ENCODE measurements around the gene POLR3C.
"Not testable (repeated sequence)": the region's sequence is repeated elsewhere in the genome, so short reads cannot be mapped to it uniquely, and the experiment has no call there.

Gene POLR3C

GRCh38 chr1:145785547-145785946 lies 38.5 kb upstream of the POLR3C start:
- peak; percentile 8 for DNase-seq (ENCODE audit: low read depth)
- TF ChIP-seq CTCF (IDR thresholded peaks at IDR 0.05; ENCODE audit: low read length, missing control alignments) = no peak
- H3K4me3 ChIP-seq (replicated peaks; ENCODE audit: low read depth, low read length) = no peak overlapping the region

- no peak for TF ChIP-seq CTCF (IDR thresholded peaks at IDR 0.05; ENCODE audit: low read length, missing control alignments)
- DNase-seq (ENCODE audit: low read depth) = no peak
- H3K4me3 ChIP-seq (replicated peaks; ENCODE audit: low read depth, low read length) = no peak overlapping the region
Observed at GRCh38 chr1:145786271-145786670, 37.7 kb upstream of the POLR3C start.

GRCh38 chr1:145788580-145788979 lies 35.4 kb upstream of the POLR3C start:
- DNase-seq (ENCODE audit: low read depth) = no peak
- TF ChIP-seq CTCF (IDR thresholded peaks at IDR 0.05; ENCODE audit: low read length, missing control alignments) = no peak
- H3K4me3 ChIP-seq (replicated peaks; ENCODE audit: low read depth, low read length) = no peak overlapping the region

GRCh38 chr1:145791860-145792259 lies 32.1 kb upstream of the POLR3C start:
- DNase-seq (ENCODE audit: low read depth); H3K4me3 ChIP-seq (replicated peaks; ENCODE audit: low read depth, low read length): not testable (repeated sequence)

GRCh38 chr1:145792484-145792883 lies 31.5 kb upstream of the POLR3C start:
- DNase-seq (ENCODE audit: low read depth) = no peak
- no peak for TF ChIP-seq CTCF (IDR thresholded peaks at IDR 0.05; ENCODE audit: low read length, missing control alignments)
- H3K4me3 ChIP-seq (replicated peaks; ENCODE audit: low read depth, low read length) = no peak overlapping the region

- no peak overlapping the region for H3K4me3 ChIP-seq (replicated peaks; ENCODE audit: low read depth, low read length)
- no peak for TF ChIP-seq CTCF (IDR thresholded peaks at IDR 0.05; ENCODE audit: low read length, missing control alignments)
- no peak for DNase-seq (ENCODE audit: low read depth)
Observed at GRCh38 chr1:145795257-145795881, 28.6 kb upstream of the POLR3C start.

- no peak for TF ChIP-seq CTCF (IDR thresholded peaks at IDR 0.05; ENCODE audit: low read length, missing control alignments)
Observed at GRCh38 chr1:145796753-145797152, 27.2 kb upstream of the POLR3C start.

More at GRCh38 chr1:145796753-145797152, 27.2 kb upstream of the POLR3C start:
- H3K4me3 ChIP-seq (replicated peaks; ENCODE audit: low read depth, low read length) = no peak overlapping the region
- no peak for DNase-seq (ENCODE audit: low read depth)

Data from fibroblast of pulmonary artery (primary cell).